ENCODE results near the gene TIMM8A. TPM values are rescaled to one million over a fixed set of nuclear protein-coding genes. Genes with fewer than 3 reads are reported as not detected.

Gene TIMM8A
- total RNA-seq, 4 donors from 2014 or later: 6.9 to 8.9 (median 8.6) TPM

DNA sequence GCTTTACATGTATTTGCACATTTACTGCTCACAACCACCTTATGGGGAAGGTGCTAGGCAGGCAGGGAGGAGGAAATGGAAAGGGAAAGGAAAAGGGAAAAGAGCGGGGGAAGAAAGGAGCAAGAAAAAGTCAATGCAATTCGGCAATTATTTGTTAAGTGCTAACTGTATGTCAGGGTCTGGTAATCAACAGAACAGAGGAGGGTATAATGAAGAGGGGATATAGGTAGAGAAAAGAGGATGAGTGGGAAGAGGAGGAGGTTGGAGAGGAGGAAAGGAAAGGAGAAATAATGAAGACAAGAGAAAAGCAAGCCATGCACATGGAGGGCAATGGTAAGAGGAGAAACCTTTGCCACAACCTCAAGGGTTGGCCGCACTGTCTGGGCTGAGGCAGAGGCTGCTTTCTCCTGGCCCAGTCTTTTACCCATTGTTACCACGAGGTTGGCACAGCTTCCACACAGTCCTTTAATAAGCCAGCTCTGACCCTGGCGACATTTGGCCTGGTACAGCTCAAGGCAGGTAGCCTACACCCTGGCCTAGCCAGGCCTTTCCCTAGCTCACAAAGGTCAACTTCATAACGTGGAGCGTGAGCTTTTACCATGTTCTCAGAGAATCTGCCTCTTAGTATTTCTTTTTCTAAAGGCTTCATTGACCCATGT, 36.6 kb upstream of the TIMM8A start:
- TF ChIP-seq POLR2A (IDR thresholded peaks at IDR 0.05): no peak
- TF ChIP-seq, protein P1, sequence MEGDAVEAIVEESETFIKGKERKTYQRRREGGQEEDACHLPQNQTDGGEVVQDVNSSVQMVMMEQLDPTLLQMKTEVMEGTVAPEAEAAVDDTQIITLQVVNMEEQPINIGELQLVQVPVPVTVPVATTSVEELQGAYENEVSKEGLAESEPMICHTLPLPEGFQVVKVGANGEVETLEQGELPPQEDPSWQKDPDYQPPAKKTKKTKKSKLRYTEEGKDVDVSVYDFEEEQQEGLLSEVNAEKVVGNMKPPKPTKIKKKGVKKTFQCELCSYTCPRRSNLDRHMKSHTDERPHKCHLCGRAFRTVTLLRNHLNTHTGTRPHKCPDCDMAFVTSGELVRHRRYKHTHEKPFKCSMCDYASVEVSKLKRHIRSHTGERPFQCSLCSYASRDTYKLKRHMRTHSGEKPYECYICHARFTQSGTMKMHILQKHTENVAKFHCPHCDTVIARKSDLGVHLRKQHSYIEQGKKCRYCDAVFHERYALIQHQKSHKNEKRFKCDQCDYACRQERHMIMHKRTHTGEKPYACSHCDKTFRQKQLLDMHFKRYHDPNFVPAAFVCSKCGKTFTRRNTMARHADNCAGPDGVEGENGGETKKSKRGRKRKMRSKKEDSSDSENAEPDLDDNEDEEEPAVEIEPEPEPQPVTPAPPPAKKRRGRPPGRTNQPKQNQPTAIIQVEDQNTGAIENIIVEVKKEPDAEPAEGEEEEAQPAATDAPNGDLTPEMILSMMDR (IDR thresholded peaks at IDR 0.05): no peak
- no peak for DNase-seq (ENCODE audit: low spot score in 2 of 2)
- 74 to 83% methylated on average over 6 to 7 of the region's 7 CpGs for WGBS, 2 donors
- no peak overlapping the region for H3K4me3 ChIP-seq (ENCODE audit: low read depth, poor library complexity, severe bottlenecking)
- intact Hi-C loops (cut with DNase I; ENCODE audit: low total_unique reads): no loop called here

DNA sequence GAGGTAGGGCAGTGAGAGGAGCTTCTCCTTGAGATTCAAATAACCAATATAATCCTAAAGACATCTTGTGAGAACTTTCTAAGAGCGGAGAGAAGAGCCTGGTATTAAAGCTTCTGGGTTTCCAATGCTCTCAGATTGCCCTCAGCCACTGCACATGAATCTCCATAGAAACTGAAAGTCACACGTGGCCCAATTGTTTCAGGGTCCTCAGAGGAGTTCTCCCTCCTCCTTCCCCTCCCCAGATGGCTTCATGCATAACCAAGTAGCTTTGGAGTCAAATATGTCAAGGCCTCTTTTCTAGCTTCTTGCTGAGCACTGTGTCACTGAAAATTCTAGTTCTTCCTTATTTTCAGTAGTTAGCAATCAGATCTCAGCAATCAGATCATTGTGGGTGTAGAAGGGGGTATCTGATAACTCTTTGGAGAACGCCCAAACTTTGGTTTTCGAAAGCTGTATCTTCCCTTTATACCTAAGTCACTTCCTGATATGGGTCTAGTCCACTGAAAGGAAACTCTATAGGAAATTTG, 35.2 kb upstream of the TIMM8A start:
- no peak for DNase-seq (ENCODE audit: low spot score in 2 of 2)
- 63 to 74% methylated on average over 4 of the region's 4 CpGs for WGBS, 2 donors
- no peak overlapping the region for H3K4me3 ChIP-seq (ENCODE audit: low read depth, poor library complexity, severe bottlenecking)
- TF ChIP-seq, protein P1 (IDR thresholded peaks at IDR 0.05): no peak
- no peak for TF ChIP-seq POLR2A (IDR thresholded peaks at IDR 0.05)
- intact Hi-C loops (cut with DNase I; ENCODE audit: low total_unique reads): no loop called here

DNA sequence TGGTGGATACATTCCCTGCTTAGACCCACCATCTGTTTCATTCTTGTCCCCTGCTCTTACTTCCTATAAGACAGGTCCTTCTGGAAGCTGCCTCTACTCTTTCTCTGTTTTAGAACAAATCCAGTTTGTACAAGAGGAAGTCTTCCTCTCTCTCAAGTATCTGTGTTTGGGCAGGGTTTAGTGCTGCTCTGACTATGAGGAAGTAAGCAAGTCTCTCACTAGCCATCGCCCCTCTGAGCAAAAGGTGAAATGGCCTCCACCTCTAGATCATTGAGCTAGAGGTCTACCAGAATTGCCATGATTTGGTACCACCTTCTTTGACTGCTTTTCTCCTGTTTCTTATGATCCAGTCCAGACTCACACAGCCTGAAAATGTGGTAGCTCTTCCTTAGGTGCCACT, 29.0 kb upstream of the TIMM8A start:
- 53 to 77% methylated on average over 1 of the region's 1 CpG for WGBS, 2 donors
- no peak overlapping the region for H3K4me3 ChIP-seq (ENCODE audit: low read depth, poor library complexity, severe bottlenecking)
- DNase-seq (ENCODE audit: low spot score in 2 of 2): no peak
- intact Hi-C loops (cut with DNase I; ENCODE audit: low total_unique reads): no loop called here
- TF ChIP-seq, protein P1 (IDR thresholded peaks at IDR 0.05): no peak
- no peak for TF ChIP-seq POLR2A (IDR thresholded peaks at IDR 0.05)

GRCh38 chrX:101370888-101371504, 22.5 kb upstream of the TIMM8A start:
- no peak for TF ChIP-seq POLR2A (IDR thresholded peaks at IDR 0.05)
- TF ChIP-seq, protein P1 (IDR thresholded peaks at IDR 0.05): no peak
- no peak overlapping the region for H3K4me3 ChIP-seq (ENCODE audit: low read depth, poor library complexity, severe bottlenecking)
- intact Hi-C loops (cut with DNase I; ENCODE audit: low total_unique reads): no loop called here
- no peak for DNase-seq (ENCODE audit: low spot score in 2 of 2)
- WGBS, 2 donors: 50% methylated on average over 3 of the region's 3 CpGs

- intact Hi-C loops (cut with DNase I; ENCODE audit: low total_unique reads): no loop called here
- 74 to 81% methylated on average over 6 of the region's 6 CpGs for WGBS, 2 donors
- H3K4me3 ChIP-seq (ENCODE audit: low read depth, poor library complexity, severe bottlenecking): no peak overlapping the region
- no peak for TF ChIP-seq POLR2A (IDR thresholded peaks at IDR 0.05)
- TF ChIP-seq, protein P1 (IDR thresholded peaks at IDR 0.05): no peak
- DNase-seq (ENCODE audit: low spot score in 2 of 2): no peak
Measured at GRCh38 chrX:101369687-101370086, 21.1 kb upstream of the TIMM8A start.

Measured in lower leg skin (tissue), 4 donors.